Progenitor cell of endocrine pancreas (in vitro differentiated cells): ENCODE data around the gene CMYA5. TPM values are rescaled to one million over a fixed set of nuclear protein-coding genes. Genes with fewer than 3 reads are reported as not detected.
A peak's percentile ranks its signal among the peaks of the same experiment; 100 is the strongest.

Experiments used
- DNase-seq: peaks from one replicate; pipeline ENCODE4 v3.0.0; 2021; ENCODE audit warnings: low spot score; ENCODE audit not compliant: unreplicated experiment
- H3K27ac Mint-ChIP-seq: 2 replicates; pipeline ENCODE4 v1.8.0; 2021; ENCODE audit warnings: mild to moderate bottlenecking, moderate library complexity, mixed read lengths
- H3K27me3 Mint-ChIP-seq: 2 replicates; pipeline ENCODE4 v1.8.0; 2021; ENCODE audit warnings: mixed read lengths
- H3K36me3 Mint-ChIP-seq: 2 replicates; pipeline ENCODE4 v1.8.0; 2022; ENCODE audit warnings: mixed read lengths; ENCODE audit not compliant: insufficient read depth
- H3K4me1 Mint-ChIP-seq: 2 replicates; pipeline ENCODE4 v1.8.0; 2021; ENCODE audit warnings: low read depth, mixed read lengths
- H3K4me3 Mint-ChIP-seq: 2 replicates; pipeline ENCODE4 v1.8.0; 2021; ENCODE audit warnings: low read depth, mild to moderate bottlenecking, moderate library complexity, mixed read lengths
- H3K9me3 Mint-ChIP-seq: 2 replicates; pipeline ENCODE4 v1.8.0; 2021; ENCODE audit warnings: low read depth, mixed read lengths
- total RNA-seq: library from RNA; stranded (reverse); gene quantifications from 2 replicates; pipeline ENCODE4 v1.2.1, GENCODE V29; 2021
- TF ChIP-seq, protein P1 (sequence below): fragments of 200-600 bp; sonication (generic); IDR thresholded peaks from one replicate; pipeline ENCODE4 v1.5.0; 2021; ENCODE audit warnings: antibody characterized with exemption, mild to moderate bottlenecking; ENCODE audit not compliant: unreplicated experiment

The CMYA5 gene
- total RNA-seq, 1 donor from 2014 or later, result 1.1 TPM

DNA sequence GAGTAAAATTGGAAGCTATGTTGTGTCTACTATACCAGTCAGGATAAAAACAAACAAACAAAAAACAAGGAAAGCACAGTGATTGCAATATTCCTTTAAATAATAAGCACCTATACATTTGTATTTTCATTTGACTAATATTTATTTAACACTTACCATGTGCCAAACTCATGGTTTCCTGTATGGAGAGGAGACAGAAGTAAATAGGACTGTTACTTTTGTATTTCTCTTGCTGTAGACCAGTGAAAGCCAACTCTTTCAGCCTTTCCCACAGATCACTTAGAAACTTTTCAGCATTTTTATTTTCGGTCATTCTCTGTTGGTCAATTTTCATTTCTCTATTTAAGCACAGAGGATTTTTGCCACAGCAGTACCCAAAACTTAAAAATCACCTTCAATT is 4.5 kb downstream of the CMYA5 start:
- no peak overlapping the region for H3K27ac Mint-ChIP-seq
- H3K36me3 Mint-ChIP-seq, result no peaks in the 10 kb centered on the region
- TF ChIP-seq, protein P1, sequence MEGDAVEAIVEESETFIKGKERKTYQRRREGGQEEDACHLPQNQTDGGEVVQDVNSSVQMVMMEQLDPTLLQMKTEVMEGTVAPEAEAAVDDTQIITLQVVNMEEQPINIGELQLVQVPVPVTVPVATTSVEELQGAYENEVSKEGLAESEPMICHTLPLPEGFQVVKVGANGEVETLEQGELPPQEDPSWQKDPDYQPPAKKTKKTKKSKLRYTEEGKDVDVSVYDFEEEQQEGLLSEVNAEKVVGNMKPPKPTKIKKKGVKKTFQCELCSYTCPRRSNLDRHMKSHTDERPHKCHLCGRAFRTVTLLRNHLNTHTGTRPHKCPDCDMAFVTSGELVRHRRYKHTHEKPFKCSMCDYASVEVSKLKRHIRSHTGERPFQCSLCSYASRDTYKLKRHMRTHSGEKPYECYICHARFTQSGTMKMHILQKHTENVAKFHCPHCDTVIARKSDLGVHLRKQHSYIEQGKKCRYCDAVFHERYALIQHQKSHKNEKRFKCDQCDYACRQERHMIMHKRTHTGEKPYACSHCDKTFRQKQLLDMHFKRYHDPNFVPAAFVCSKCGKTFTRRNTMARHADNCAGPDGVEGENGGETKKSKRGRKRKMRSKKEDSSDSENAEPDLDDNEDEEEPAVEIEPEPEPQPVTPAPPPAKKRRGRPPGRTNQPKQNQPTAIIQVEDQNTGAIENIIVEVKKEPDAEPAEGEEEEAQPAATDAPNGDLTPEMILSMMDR, result no peak

DNA sequence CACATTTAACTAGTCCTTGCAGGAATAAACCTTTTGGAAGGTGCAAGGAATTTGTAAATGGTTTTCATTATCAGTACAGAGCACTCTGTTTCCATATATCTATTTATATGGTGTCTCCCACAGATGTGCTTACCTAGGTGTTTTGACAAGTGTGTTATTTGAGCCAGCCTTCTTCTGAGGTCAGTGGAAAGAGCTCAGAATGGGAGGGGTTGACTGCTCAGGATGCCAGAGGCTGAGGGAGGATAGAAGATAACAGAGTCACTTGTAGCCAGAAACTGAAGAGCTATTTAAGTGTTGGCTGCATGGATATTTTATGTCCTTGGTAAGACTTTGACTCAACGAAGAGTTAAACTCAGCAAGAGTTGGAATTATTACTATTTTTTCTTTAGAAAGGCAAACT is 5.0 kb downstream of the CMYA5 start:
- Mint-ChIP-seq H3K4me1 (peaks cover 7% of the 10 kb centered on the region), H3K4me3 (no peak overlapping the region), H3K9me3 (no peaks in the 10 kb centered on the region), H3K36me3 (no peaks in the 10 kb centered on the region), H3K27me3 (peaks cover 3% of the 10 kb centered on the region), H3K27ac (no peak overlapping the region)
- TF ChIP-seq, protein P1, result no peak
- DNase-seq, result no peak

More for the DNA sequence above, 4.5 kb downstream of the CMYA5 start:
- H3K4me3 Mint-ChIP-seq, result no peak overlapping the region
- H3K27me3 Mint-ChIP-seq, result peaks cover 3% of the 10 kb centered on the region
- no peaks in the 10 kb centered on the region for H3K9me3 Mint-ChIP-seq
- H3K4me1 Mint-ChIP-seq, result peaks cover 3% of the 10 kb centered on the region
- DNase-seq, result no peak

DNA sequence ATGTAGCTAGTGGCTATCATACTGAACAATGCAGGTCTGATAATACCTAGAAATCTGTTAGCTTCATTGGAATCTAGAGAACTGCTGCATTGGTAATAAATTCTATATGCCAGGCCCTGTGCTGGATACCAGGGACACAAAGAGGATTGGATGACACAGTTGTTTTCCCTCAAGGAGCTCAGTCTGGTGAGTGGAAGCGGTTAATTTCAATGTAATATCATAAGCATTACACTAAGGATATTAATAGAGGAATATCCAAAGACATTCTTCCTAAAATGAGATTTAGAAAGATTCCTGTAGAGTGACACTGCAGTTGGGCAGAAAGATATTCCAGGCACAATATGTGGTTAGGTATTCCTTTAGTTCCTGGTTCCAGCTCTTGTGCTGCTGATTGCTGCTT is 5.9 kb downstream of the CMYA5 start:
- Mint-ChIP-seq H3K27me3 (peaks cover 3% of the 10 kb centered on the region), H3K9me3 (no peaks in the 10 kb centered on the region), H3K27ac (no peak overlapping the region), H3K4me1 (peaks cover 5% of the 10 kb centered on the region), H3K36me3 (no peaks in the 10 kb centered on the region), H3K4me3 (no peak overlapping the region)
- DNase-seq, result no peak
- TF ChIP-seq, protein P1, result no peak

DNA sequence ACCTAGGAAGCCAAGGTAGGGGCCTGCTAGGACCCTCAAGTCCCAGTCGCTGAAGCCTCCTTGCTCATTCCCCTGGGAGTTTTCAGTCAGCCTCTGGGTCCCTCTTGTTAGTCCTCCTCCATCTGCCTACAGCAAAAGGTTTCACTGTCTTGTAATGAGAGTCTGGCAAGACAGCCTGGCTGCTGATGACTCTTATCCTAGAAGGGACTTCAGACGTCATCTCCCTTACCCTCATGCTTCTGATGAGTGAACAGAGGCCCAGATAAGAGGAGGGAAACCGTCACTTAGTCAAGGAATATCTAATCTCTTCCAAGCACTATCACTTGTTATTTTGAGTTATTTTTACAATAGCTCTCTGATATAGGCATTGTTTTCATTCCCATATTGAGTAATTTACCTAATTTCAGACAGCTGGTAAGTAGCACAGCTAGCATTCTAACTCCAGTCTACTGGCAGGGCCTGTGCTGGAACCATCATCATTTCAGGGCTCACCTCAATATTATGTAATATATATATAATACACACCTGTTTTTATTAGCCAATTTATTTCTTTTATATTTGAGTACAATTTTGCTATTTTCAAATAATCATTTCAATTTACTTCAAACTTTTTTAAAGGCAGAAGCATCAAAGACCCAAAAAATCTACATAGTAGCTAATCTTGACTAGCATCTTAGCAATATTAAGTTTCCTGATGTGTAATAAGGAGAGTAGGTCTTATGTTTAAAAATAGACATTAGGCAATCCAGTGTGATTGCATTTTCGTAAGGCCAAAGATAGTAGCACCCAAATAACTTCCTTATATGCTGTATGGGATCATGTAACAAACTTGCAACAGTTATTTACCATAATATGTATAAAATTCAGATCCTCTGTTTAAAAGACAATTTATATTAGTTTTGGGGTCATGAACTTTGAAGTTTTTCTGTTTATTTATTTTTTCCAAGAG is 7.9 kb downstream of the CMYA5 start:
- no peaks in the 10 kb centered on the region for H3K9me3 Mint-ChIP-seq
- no peak overlapping the region for H3K4me3 Mint-ChIP-seq
- no peak overlapping the region for H3K27ac Mint-ChIP-seq

DNA sequence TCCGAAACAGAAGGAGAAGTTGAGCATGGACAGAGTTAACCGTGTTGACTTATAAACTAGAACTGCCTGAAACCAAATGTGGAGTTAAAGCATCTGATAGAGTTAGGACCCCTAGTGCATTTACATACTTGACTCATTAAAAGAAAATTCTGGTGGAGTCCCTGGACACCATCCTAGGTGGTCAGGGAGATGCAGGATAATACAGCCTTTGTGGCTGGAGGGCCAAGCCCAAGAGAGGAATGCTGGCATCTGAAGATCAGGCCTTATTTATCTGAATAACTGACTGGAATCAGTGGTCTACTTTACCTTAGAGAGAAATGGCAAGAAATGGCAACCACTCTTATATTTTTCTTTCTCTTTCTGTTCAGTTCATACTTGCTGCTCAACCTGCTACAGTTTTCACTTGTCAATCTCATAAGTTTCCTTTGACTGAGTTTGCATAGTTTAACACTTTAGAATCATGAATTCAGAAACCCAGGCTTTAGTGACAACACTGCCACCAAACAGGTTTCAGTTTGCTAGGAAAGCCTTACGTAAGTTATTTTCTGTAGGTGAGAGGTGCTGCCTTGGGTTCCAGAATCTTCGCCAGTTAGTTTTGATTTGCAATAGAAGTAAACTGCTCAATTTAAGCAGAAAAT is 10.2 kb downstream of the CMYA5 start:
- Mint-ChIP-seq H3K27me3 (no peaks in the 10 kb centered on the region), H3K9me3 (no peaks in the 10 kb centered on the region), H3K36me3 (no peaks in the 10 kb centered on the region), H3K27ac (peak overlapping the region; percentile 27), H3K4me1 (peaks cover 5% of the 10 kb centered on the region), H3K4me3 (no peak overlapping the region)
- TF ChIP-seq, protein P1, result no peak
- no peak for DNase-seq

More for the DNA sequence above, 7.9 kb downstream of the CMYA5 start:
- Mint-ChIP-seq H3K27me3 (no peaks in the 10 kb centered on the region), H3K36me3 (no peaks in the 10 kb centered on the region), H3K4me1 (peaks cover 5% of the 10 kb centered on the region)
- no peak for DNase-seq
- TF ChIP-seq, protein P1, result no peak
